Thymus (tissue), 11 donors: Measurements from ENCODE around the gene ENOPH1. TPM values are rescaled to one million over a fixed set of nuclear protein-coding genes. Genes with fewer than 3 reads are reported as not detected.
A peak's percentile ranks its signal among the peaks of the same experiment; 100 is the strongest.

ENCODE experiments used
- DNase-seq, 9 donors: peaks; one replicate each; pipeline ENCODE4 v3.0.0-alpha.2; 2013; ENCODE audit warnings: low spot score in 9 of 9, low read depth in 6 of 9, missing footprints in 1 of 9
- H3K27ac ChIP-seq, 2 donors: one replicate each; pipeline ENCODE4 v1.5.1; 2013; ENCODE audit warnings: control low read depth in 1 of 2, low read depth in 1 of 2, low read length in 1 of 2, mild to moderate bottlenecking in 1 of 2, moderate library complexity in 1 of 2
- H3K27me3 ChIP-seq, 2 donors: one replicate each; pipeline ENCODE4 v1.5.1; 2013; ENCODE audit warnings: low read length in 1 of 2; ENCODE audit not compliant: control insufficient read depth in 2 of 2, insufficient read depth in 1 of 2
- H3K36me3 ChIP-seq, 2 donors: one replicate each; pipeline ENCODE4 v1.5.1; 2013; ENCODE audit warnings: low read length in 1 of 2, mild to moderate bottlenecking in 1 of 2, moderate library complexity in 1 of 2; ENCODE audit not compliant: control insufficient read depth in 2 of 2, insufficient read depth in 2 of 2
- H3K4me1 ChIP-seq, 2 donors: one replicate each; pipeline ENCODE4 v1.5.1; 2013; ENCODE audit warnings: low read length in 2 of 2; ENCODE audit not compliant: control insufficient read depth in 2 of 2, insufficient read depth in 2 of 2
- H3K4me3 ChIP-seq, 2 donors: one replicate each; pipeline ENCODE4 v1.5.1; 2013; ENCODE audit warnings: low read length in 2 of 2, control low read depth in 1 of 2, mild to moderate bottlenecking in 1 of 2
- H3K9me3 ChIP-seq, 2 donors: one replicate each; pipeline ENCODE4 v1.5.1; 2013; ENCODE audit warnings: low read length in 1 of 2, mild to moderate bottlenecking in 1 of 2; ENCODE audit not compliant: control insufficient read depth in 2 of 2, insufficient read depth in 1 of 2
- WGBS: extraction: QIAGEN DNeasy Blood & Tissue Kit; methylation state at CpG from one replicate; pipeline ENCODE4 v1.1.7; 2013; 5-methylcytosine and 5-hydroxymethylcytosine counted together
- polyA plus RNA-seq: library from polyadenylated mRNA; stranded (reverse); fragments of 200-250 nt; gene quantifications from one replicate; pipeline ENCODE4 v1.2.3, GENCODE V29; 2013
- total RNA-seq: library from RNA; stranded (reverse); fragments of 120-200 nt; gene quantifications from one replicate; pipeline ENCODE4 v1.2.4, GENCODE V29; 2013
- donor health status: healthy.

ENOPH1 gene
- total and polyA plus RNA-seq, 2 donors, result 48.1 to 58.1 TPM

GRCh38 chr4:82419451-82419850 lies 10.9 kb upstream of the ENOPH1 start:
- WGBS, result 84% methylated on average over 3 of the region's 3 CpGs
- Histone ChIP-seq H3K36me3 (peaks cover 6 to 21% of the 10 kb centered on the region in 2 donors), H3K4me1 (no peaks in the 10 kb centered on the region)

GRCh38 chr4:82421796-82422560 lies 8.4 kb upstream of the ENOPH1 start:
- Histone ChIP-seq H3K27me3 (no peaks in the 10 kb centered on the region), H3K36me3 (peaks cover 15 to 44% of the 10 kb centered on the region in 2 donors), H3K27ac (no peak overlapping the region), H3K4me3 (no peak overlapping the region), H3K9me3 (no peaks in the 10 kb centered on the region), H3K4me1 (peaks cover 3 to 5% of the 10 kb centered on the region in 2 donors)
- 95% methylated on average over 13 of the region's 13 CpGs for WGBS
- DNase-seq, result no peak

More at GRCh38 chr4:82419451-82419850, 10.9 kb upstream of the ENOPH1 start:
- no peak for DNase-seq
- H3K27me3 ChIP-seq, result no peaks in the 10 kb centered on the region
- no peaks in the 10 kb centered on the region for H3K9me3 ChIP-seq
- no peak overlapping the region for H3K27ac ChIP-seq
- no peak overlapping the region for H3K4me3 ChIP-seq

GRCh38 chr4:82422616-82423015 lies 7.8 kb upstream of the ENOPH1 start:
- H3K4me1 ChIP-seq, result peaks cover 4 to 9% of the 10 kb centered on the region in 2 donors
- H3K27ac ChIP-seq, result no peak overlapping the region
- H3K4me3 ChIP-seq, result no peak overlapping the region
- H3K9me3 ChIP-seq, result no peaks in the 10 kb centered on the region
- H3K36me3 ChIP-seq, result peaks cover 16 to 49% of the 10 kb centered on the region in 2 donors
- 97% methylated on average over 5 of the region's 5 CpGs for WGBS
- DNase-seq, result no peak
- no peaks in the 10 kb centered on the region for H3K27me3 ChIP-seq

- peaks cover 16 to 57% of the 10 kb centered on the region in 2 donors for H3K36me3 ChIP-seq
- no peak overlapping the region for H3K27ac ChIP-seq
- H3K4me1 ChIP-seq, result peaks cover 4 to 17% of the 10 kb centered on the region in 2 donors
These were observed 6.9 kb upstream of the ENOPH1 start for GRCh38 chr4:82423245-82424054.

GRCh38 chr4:82425478-82425877 lies 4.9 kb upstream of the ENOPH1 start:
- Histone ChIP-seq H3K27ac (no peak overlapping the region), H3K4me1 (peaks cover 4 to 18% of the 10 kb centered on the region in 2 donors), H3K4me3 (no peak overlapping the region), H3K27me3 (no peaks in the 10 kb centered on the region), H3K9me3 (no peaks in the 10 kb centered on the region), H3K36me3 (peaks cover 16 to 60% of the 10 kb centered on the region in 2 donors)
- WGBS, result 98% methylated on average over 10 of the region's 10 CpGs
- no peak for DNase-seq

More at GRCh38 chr4:82423245-82424054, 6.9 kb upstream of the ENOPH1 start:
- Histone ChIP-seq H3K27me3 (no peaks in the 10 kb centered on the region), H3K4me3 (no peak overlapping the region), H3K9me3 (no peaks in the 10 kb centered on the region)
- no peak for DNase-seq
- 97% methylated on average over 7 of the region's 7 CpGs for WGBS

GRCh38 chr4:82428526-82428968 lies 1.8 kb upstream of the ENOPH1 start:
- peak in 1 of 9 donors; percentile 39 for DNase-seq
- Histone ChIP-seq H3K27me3 (no peaks in the 10 kb centered on the region), H3K27ac (peak overlapping the region in 1 of 2 donors; percentile 93), H3K36me3 (peaks cover 12 to 48% of the 10 kb centered on the region in 2 donors), H3K4me1 (peaks cover 14 to 20% of the 10 kb centered on the region in 2 donors), H3K4me3 (peak overlapping the region; percentile 98 to 99), H3K9me3 (no peaks in the 10 kb centered on the region)
- WGBS, result under 1% methylated on average over 14 of the region's 14 CpGs

GRCh38 chr4:82428969-82429727 lies 1.2 kb upstream of the ENOPH1 start:
- Histone ChIP-seq H3K27ac (peak overlapping the region; percentile 99), H3K36me3 (peaks cover 11 to 44% of the 10 kb centered on the region in 2 donors), H3K4me3 (peak overlapping the region; percentile 98 to 99), H3K27me3 (no peaks in the 10 kb centered on the region), H3K4me1 (peaks cover 14 to 20% of the 10 kb centered on the region in 2 donors), H3K9me3 (no peaks in the 10 kb centered on the region)
- peak; percentile 84 to 97 (median 93) for DNase-seq
- under 1% methylated on average over 83 of the region's 83 CpGs for WGBS

- peaks cover 11 to 38% of the 10 kb centered on the region in 2 donors for H3K36me3 ChIP-seq
- peak overlapping the region; percentile 98 to 99 for H3K4me3 ChIP-seq
- peaks cover 14 to 20% of the 10 kb centered on the region in 2 donors for H3K4me1 ChIP-seq
- under 1% methylated on average over 58 of the region's 58 CpGs for WGBS
- H3K9me3 ChIP-seq, result no peaks in the 10 kb centered on the region
- peak; percentile 41 to 85 (median 68) for DNase-seq
- peak overlapping the region; percentile 99 for H3K27ac ChIP-seq
- H3K27me3 ChIP-seq, result no peaks in the 10 kb centered on the region
These were observed 630 bp upstream of the ENOPH1 start for GRCh38 chr4:82429728-82430192.
